Activated T-cell treated with anti-CD3 and anti-CD28 coated beads for 48 hours (primary cell): ENCODE measurements around the gene DFFA.
"Not testable (repeated sequence)": the region's sequence is repeated elsewhere in the genome, so short reads cannot be mapped to it uniquely, and the experiment has no call there.

ENCODE experiments used
- DNase-seq: peaks from one replicate; pipeline ENCODE4 v3.0.0-alpha.2; 2020; ENCODE audit warnings: low read depth

Gene DFFA

DNA sequence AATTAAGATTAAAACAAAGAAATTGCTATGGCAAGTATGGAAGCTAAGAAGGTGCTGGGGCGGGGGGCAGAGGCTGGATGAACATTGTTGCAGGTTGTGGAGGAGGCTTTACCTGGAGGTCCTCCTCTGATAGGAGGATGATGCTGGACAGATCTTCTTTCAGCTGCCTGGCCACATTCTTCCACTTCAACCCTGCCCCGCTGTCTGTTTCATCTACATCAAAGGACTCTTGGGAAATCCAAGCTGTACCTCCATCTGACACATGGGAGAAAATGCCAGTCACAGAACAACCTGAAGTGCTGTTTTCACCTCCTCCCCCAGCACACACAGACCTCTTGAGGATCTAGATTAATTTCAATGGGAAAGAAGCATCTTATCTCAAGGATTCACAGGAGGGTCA lies 5.3 kb downstream of the DFFA start:
- DNase-seq: no peak

DNA sequence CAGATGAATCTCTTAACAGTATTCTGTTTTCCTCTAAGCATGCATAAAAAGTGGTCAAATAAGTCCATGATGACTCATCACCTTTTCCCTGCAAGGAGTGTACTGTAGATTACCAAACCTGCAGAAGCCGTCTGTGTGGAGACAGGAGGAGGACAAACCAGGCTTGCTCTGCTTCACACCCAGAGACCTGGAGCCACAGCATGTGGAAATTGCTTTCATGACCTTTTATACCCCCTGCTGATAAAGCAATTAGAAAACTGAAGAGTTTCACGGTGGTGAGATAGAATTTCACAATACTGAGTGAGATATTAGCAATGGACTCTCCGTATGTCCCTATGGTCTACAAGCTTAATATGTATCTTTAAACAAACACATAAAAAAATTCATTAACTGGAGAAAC lies 13.1 kb downstream of the DFFA start:
- DNase-seq: no peak

DNA sequence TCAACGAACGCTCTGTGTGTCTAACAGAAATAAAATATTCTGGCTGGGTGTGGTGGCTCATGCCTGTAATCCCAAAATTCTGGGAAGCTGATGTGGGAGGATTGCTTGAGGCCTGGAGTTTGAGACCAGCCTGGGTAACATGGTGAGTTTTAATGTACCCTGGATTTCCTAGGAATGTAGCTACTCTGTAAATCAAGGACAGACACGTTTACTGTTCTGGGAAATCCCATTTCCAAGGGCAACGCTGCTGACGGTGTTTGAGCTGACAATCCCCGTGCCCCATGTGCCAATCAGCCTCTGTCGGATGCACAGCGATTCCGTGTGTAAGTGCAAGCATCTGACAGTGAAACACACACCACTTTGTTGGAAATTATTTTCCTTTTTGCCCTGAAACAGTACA lies 14.5 kb downstream of the DFFA start:
- no peak for DNase-seq

DNA sequence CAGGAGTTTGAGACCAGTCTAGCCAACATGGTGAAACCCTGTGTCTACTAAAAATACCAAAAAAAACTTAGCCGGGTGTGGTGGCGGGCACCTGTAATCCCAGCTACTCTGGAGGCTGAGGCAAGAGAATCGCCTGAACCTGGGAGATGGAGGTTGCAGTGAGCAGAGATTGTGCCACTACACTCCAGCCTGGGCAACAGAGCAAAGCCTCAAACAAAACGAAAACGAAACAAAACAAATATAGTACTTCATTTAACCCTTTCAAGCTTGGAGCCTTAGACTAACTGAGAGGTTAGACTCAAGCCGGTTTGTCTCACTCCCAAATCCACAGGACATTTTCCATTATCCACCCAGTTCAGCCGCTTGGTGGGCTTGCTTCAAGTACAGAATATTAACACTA lies 14.9 kb downstream of the DFFA start:
- DNase-seq: not testable (repeated sequence)

GRCh38 chr1:10456661-10457060 lies 15.7 kb downstream of the DFFA start:
- DNase-seq: no peak

DNA sequence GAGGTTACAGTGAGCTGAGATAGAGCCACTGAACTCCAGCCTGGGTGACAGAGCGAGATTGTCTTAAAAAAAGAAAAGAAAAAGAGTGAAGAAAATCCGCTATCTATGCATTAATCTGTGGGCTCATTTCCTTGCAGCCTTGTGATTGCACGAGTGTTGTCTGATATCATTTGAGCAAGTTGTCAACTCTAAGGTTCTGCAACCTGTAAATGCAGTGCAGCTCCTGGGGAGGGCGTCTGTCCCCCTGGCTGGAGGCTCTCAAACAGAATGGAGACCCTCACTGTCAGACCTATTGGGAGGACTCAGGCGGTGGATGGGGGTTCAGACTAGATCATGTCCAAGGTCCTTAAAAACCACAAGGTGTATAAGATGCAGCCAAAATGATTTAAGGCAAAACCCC lies 16.3 kb downstream of the DFFA start:
- no peak for DNase-seq

DNA sequence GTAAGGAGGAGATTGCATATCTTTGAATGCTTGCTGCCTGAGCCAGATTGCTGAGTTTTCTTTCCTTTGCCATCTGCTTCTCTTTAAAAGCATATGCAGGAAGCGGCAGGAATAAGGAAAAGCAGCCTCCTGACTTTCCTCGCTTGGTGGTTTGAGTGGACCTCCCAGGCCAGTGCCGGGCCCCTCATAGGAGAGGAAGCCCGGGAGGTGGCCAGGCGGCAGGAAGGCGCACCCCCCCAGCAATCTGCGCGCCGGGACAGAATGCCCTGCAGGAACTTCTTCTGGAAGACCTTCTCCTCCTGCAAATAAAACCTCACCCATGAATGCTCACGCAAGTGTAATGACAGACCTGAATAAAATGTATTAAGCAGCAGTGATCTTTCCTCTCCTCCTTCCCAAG lies 21.0 kb downstream of the DFFA start:
- DNase-seq: no peak

DNA sequence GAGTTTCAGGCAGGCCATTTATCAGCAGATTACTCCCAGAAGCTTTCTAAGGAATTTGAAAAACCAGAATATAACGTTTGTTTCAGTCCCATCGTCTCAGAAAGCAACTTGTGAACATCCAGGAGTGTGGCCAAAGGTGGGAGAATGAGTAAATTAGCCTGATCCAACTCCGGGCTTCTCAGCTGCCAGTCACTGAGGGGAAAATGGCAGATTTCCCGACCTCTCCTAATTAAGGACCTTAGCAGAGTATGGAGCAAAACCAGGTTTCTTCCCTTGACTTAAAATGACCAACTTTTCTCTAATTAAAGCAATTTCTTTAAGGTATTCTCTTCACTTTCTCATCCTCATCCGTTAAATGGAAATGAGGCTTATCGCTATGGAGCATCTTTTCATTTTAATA lies 21.5 kb downstream of the DFFA start:
- no peak for DNase-seq

GRCh38 chr1:10450156-10450814 lies 22.0 kb downstream of the DFFA start:
- DNase-seq: no peak

DNA sequence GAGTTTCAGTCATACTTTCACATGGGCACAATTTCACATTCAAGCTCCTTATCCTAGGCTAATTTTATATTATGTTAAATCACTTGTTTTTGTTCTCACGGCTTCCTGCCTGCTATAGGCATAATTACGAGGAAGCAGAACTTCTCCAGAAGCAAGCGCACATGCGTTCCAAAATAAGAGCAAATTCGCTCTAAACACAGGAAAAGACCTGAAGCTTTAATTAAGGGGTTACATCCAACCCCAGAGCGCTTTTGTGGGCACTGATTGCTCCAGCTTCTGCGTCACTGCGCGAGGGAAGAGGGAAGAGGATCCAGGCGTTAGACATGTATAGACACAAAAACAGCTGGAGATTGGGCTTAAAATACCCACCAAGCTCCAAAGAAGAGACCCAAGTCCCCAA lies 22.6 kb downstream of the DFFA start, which contains the start of gene CORT:
CORT (plus strand) TSS at position 281 of the 400 bp plus-strand sequence. CDS start 193 bp downstream, outside the sequence.
- no peak for DNase-seq

DNA sequence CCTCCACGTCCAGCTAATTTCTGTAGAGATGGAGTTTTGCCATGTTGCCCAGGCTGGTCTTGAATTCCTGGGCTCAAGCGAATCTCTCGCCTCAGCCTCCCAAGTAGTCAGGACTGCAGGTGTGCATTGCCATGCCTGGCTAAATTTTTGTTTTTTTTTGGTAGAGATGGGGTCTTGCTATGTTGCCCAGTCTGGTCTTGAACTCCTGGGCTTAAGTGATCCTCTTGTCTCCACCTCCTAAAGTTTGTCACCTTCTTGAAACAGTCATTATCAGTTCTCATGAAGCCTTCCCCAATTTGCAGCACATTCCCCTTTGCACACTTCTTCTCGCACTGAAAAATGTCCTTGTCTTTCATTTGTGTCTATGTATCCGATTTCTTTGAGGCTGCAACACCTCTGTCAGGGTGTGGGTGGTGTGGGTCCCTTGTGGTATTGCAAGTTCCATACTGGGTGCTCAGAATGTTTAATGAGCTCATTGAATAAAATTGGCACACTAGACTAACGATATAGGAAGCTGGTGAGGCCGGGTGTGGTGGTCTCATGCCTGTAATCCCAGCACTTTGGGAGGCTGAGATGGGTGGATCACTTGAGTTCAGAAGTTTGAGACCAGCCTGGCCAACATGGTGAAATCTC lies 25.4 kb downstream of the DFFA start:
- DNase-seq: no peak

DNA sequence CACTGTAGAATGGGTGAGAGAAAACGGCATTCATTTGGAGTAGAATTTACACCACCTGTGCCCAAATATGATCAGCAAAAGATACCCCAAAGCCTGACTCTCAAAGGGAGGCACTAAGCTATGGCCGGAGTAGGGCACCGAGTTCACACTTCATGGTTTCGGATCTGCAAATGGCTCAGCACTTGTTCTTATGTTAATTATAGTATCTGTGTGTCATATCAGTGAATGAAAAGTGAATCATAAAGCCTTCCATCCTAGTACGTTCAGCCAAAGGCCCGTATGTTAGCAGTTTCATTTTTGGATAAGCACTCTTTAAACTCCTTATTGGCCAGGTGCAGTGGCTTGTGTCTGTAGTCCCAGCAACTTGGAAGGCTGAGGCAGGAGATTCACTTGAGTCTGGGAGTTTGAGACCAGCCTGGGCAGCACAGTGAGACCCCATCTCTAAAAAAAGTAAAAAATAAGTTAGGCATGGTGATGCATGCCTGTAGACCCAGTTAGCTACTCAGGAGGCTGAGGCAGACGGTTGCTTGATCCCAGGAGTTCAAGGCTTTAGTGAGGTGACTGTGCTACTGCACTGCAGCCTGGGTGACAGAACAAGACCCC lies 27.4 kb downstream of the DFFA start:
- DNase-seq: no peak

DNA sequence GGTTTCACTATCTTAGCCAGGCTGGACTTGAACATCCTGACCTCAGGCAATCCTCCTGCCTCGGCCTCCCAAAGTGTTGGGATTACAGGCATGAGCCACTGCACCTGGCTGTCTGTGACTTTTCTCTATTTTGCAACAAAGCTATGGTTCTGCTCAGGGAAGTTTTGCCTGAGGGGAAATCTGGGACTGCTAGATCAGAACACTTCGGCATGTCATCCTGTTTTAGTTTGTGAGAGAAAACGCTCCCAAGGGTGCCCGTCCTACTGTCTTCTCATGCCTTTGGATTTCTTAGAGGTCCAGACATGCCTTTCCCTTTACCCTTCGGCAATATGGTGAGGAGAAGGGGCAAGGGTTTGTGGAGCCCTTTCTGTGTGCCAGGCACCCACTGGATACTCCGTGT lies 28.1 kb downstream of the DFFA start:
- DNase-seq: no peak

GRCh38 chr1:10440794-10441193 lies 31.5 kb downstream of the DFFA start:
- no peak for DNase-seq

DNA sequence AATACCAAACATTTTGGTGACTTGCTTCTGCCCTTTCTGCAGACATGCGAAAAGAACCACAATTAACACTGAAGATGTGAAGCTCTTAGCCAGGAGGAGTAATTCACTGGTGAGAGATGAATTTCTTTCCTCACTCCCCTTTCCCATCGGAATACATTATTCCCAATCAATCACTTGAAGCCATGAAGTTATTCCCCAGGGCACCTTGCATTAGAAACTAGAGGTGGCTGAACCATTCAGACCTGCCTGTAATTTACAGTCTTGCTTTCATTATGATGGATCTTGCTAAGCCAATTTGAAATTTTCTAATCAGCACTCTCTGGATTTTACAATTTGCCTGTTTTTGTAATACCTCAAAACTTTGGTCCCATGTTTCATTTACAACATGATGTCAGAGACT lies 32.0 kb downstream of the DFFA start:
- no peak for DNase-seq

DNA sequence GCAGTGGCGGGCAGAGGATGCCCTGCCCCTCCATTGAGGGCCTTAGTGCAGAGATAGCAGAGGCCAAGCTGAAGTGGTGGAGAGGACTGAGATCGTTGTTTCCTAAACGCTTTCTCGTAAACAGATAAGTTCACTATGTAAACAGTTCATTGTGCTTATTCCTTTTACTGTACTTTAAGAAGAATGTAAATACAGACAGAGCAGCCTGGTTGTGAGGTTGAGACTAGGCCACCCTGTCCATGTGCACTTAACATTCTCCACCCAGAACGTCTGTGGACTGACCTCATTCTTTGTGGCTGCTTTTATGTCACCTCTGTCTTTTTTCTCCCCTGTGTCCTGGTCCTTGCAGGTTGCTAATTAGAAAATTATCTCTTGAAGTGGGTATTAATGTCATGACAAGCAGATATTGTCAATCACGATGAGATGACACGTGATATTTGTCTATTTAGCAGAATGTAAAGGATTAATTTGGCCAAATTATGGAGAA lies 33.6 kb downstream of the DFFA start:
- DNase-seq: no peak

DNA sequence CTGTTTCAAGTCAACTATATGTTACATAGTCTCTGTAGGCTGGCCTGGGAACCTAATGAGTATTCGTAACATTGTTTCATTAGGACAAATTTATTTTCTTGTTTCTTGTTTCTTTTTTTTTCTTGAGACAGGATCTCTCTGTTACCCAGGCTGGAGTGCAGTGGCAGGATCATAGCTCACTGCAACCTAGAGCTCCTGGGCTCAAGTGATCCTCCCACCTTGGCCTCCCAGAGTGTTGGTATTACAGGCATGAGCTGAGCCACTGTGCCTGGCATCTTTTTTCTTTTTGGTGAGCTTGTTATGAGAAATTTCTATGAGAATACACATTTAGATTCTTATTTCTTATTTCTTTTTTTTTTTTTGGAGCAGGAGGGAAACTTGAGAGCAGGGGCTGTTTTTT lies 35.3 kb downstream of the DFFA start:
- DNase-seq: no peak

GRCh38 chr1:10434590-10434989 lies 37.7 kb downstream of the DFFA start:
- DNase-seq: no peak

- DNase-seq: no peak
Observed at GRCh38 chr1:10433790-10434189, 38.5 kb downstream of the DFFA start.

DNA sequence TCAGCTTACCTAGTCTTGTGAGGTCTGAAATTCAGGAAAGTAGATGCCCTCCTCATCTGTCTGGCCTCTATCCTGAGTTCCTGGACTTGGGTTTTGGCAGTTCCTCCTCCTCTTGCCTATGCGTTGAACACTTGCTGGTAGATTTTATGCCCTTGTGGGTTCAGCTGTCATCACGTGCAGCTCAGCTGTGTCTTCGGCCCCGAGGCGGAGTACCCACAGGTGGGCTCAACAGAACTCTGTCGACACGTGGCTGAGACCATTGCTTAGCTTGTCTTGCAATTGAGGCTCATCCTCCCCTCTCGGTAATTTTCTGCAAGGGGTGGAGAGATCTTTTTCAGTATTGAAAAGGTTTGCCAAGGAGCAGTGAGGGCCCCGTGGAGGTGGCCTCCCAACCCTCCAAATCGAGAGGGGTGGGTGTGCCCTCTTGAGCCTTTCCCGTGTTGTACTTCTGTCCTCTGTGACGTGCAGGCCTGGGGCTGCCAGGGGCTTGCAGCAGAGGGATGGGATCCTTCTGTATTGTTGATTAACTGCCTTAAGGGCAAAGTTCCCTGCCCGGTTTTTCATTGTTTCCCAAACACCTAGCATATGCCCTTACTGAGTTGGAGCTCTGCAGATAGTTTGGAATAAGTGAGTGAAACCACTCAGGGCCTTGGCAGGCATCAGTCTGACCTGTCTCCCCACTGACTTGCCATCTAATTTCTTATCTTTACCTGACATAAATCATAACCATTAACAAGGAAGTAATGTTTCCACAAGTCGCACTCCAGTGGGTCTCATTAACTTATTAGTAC lies 39.2 kb downstream of the DFFA start:
- DNase-seq: no peak

DNA sequence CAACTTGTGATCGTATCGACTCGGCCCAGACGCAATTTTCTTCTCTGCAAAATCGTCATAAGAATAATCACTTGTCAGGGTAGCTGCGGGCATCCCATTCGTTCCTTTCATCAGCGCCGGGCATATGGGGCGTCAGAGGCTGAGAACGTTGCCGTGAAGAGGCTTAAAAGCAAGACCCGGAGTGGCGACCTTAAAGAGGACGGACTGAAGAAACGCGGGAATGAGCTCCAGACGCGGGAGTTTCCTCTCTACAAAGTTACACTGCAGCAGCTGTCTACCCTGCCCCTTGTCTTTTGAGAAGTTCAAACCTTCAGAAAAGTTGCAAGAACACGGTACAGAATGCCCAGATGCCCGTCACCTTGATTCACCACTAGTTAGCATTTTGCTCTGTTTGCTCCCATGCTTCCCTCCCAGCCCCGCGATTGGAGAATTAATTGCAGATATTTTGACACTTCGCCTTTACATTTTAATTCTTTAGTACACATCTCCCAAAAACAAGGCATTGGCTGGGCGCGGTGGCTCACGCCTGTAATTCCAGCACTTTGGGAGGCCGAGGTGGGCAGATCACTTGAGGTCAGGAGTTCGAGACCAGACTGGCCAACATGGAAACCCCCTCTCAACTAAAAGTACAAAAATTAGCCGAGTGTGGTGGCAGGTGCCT lies 41.1 kb downstream of the DFFA start:
- DNase-seq: no peak
